Gastrocnemius medialis (tissue), 4 donors: ENCODE data around the gene TPCN1. TPM values are rescaled to one million over a fixed set of nuclear protein-coding genes. Genes with fewer than 3 reads are reported as not detected.

Experiments used
- ATAC-seq, 2 donors: fragments of 150-250 bp; one replicate each; pipeline ENCODE4 v1.9.1; 2016
- DNase-seq, 2 donors: peaks; one replicate each; pipeline ENCODE4 v3.0.0-alpha.2; 2019
- H3K27ac ChIP-seq, 4 donors: fragments of 200-600 bp; sonication (generic); 1 replicate in 1 of 4; 2 replicates in 3 of 4; pipeline ENCODE4 v1.5.1; 2016 to 2018; ENCODE audit warnings: mild to moderate bottlenecking in 2 of 4, moderate library complexity in 1 of 4
- H3K27me3 ChIP-seq, 3 donors: fragments of 200-600 bp; sonication (generic) in 2 of 3; 1 replicate in 1 of 3; 2 replicates in 2 of 3; pipeline versions ENCODE4 v1.5.1 to v1.6.0; 2016 to 2019; ENCODE audit warnings: mild to moderate bottlenecking in 1 of 3, moderate library complexity in 1 of 3
- H3K36me3 ChIP-seq, 2 donors: fragments of 200-600 bp; sonication (generic) in 1 of 2; one replicate each; pipeline ENCODE4 v1.5.1; 2017 to 2018
- H3K4me1 ChIP-seq, 2 donors: fragments of 200-600 bp; sonication (generic) in 1 of 2; one replicate each; pipeline ENCODE4 v1.5.1; 2016 to 2017; ENCODE audit warnings: mild to moderate bottlenecking in 2 of 2
- H3K4me3 ChIP-seq, 4 donors: fragments of 200-600 bp; sonication (generic) in 3 of 4; 1 replicate in 1 of 4; 2 replicates in 3 of 4; pipeline ENCODE4 v1.5.1; 2016 to 2019; ENCODE audit warnings: mild to moderate bottlenecking in 2 of 4
- H3K9me3 ChIP-seq, 3 donors: fragments of 200-600 bp; sonication (generic) in 2 of 3; 1 replicate in 1 of 3; 2 replicates in 2 of 3; pipeline ENCODE4 v1.5.1; 2016 to 2019
- POLR2A ChIP-seq, 2 donors: fragments of 450-650 bp; IDR thresholded peaks; one replicate each; pipeline ENCODE4 v1.6.1; 2017; ENCODE audit warnings: antibody characterized with exemption in 2 of 2, mild to moderate bottlenecking in 2 of 2, moderate library complexity in 2 of 2
- in situ Hi-C, 4 donors: fragments of 200-750 bp; cut with MboI; loops; one replicate each; pipeline versions ENCODE4 v1.15.0 to v1.8.0; 2017; ENCODE audit warnings: low sequenced_read_pairs in 4 of 4
- intact Hi-C: fragments of 100-400 bp; cut with DNase I; formaldehyde crosslinking; loops from one replicate; pipeline ENCODE4 v1.15.1; 2023; ENCODE audit warnings: low total_unique reads
- total RNA-seq, 4 donors: library from RNA; depleted of rRNA; stranded (reverse); fragments of >200 nt; gene quantifications; one replicate each; pipeline versions ENCODE4 v1.1.0 to v1.2.3, GENCODE V29; 2016
- TF ChIP-seq, protein P1 (sequence below), 5 experiments: fragments of 450-650 bp in 3 of 5; fragments of 200-600 bp in 2 of 5; sonication (generic) in 2 of 5; IDR thresholded peaks in 4 of 5; conservative IDR thresholded peaks in 1 of 5; 1 replicate in 4 of 5; 2 replicates in 1 of 5; pipeline ENCODE4 v1.5.1; 2016 to 2019; ENCODE audit warnings: antibody characterized with exemption in 5 of 5, mild to moderate bottlenecking in 3 of 5, moderate library complexity in 3 of 5

Gene TPCN1
- total RNA-seq, 4 donors from 2014 or later: 21.4 to 27.0 (median 25.4) TPM

DNA sequence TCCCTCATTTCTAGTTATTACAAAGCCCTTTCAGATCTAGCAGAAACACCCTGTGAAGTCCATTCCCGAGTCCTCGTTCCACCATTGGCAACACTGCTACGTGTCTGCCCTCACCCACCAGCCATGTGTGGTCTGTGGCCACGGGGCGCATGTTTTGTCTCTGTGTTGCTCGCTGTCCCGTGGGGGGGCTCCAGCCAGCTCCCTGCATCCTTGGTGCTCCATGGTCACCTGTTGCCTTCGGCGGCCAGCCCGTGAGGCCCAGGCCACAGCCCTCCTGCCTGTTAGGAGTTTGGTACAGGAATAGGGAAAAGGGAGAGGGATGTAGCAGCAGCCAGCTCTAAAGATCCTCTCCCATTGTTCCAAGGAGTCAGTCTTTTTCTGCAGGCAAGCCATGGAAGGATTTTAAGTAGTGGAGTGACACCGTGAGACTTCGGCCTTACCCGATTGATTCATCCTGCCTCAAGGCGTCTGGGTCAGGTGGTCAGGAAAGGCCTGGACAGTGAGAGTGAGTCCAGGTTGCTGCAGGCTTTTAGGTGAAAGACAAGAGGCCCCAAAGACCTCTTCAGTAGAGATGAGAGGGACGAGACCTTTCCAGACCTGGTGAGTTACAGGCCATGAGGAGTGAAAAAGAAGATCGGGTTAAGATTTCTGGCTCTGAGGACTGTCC, 30.3 kb downstream of the TPCN1 start:
- Histone ChIP-seq H3K4me1 (peaks cover 30 to 49% of the 10 kb centered on the region in 2 donors), H3K27me3 (no peaks in the 10 kb centered on the region), H3K9me3 (no peaks in the 10 kb centered on the region), H3K4me3 (no peak overlapping the region), H3K27ac (peak overlapping the region; percentile 92 to 99 (median 96)), H3K36me3 (peaks cover 0 to 3% of the 10 kb centered on the region in 2 donors)
- DNase-seq (no peak), ATAC-seq (no peak)
- TF ChIP-seq, protein P1, sequence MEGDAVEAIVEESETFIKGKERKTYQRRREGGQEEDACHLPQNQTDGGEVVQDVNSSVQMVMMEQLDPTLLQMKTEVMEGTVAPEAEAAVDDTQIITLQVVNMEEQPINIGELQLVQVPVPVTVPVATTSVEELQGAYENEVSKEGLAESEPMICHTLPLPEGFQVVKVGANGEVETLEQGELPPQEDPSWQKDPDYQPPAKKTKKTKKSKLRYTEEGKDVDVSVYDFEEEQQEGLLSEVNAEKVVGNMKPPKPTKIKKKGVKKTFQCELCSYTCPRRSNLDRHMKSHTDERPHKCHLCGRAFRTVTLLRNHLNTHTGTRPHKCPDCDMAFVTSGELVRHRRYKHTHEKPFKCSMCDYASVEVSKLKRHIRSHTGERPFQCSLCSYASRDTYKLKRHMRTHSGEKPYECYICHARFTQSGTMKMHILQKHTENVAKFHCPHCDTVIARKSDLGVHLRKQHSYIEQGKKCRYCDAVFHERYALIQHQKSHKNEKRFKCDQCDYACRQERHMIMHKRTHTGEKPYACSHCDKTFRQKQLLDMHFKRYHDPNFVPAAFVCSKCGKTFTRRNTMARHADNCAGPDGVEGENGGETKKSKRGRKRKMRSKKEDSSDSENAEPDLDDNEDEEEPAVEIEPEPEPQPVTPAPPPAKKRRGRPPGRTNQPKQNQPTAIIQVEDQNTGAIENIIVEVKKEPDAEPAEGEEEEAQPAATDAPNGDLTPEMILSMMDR (IDR thresholded peaks at IDR 0.05 in 4 of 5, conservative IDR thresholded peaks at IDR 0.05 in 1 of 5): no peak
- TF ChIP-seq POLR2A (IDR thresholded peaks at IDR 0.05): no peak
- in situ Hi-C loops: no loop called here
- intact Hi-C loops: no loop called here

DNA sequence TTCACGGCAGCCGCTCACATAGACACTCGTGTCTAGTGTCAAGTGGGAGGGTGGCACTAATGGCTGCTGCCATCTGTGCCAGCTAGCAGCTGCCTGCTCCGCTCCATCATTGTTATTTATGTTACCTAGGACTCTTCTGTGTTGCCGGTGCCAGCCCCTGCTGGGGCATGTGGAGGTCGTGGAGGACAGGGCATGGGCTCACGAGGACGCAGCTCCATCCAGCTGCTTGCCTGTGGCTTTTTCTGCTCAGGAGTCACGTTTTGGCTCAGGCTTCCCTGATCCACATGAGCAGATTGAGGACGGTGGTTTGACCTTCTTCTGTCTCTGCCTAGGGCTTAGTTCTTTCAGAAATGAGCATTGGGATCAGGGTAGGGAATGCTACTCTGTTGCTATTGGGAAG, 31.2 kb downstream of the TPCN1 start:
- H3K27ac ChIP-seq: peak overlapping the region; percentile 92 to 99 (median 96)
- intact Hi-C loops (no loop called here), in situ Hi-C loops (no loop called here)
- ATAC-seq (peak; percentile 86 to 87), DNase-seq (peak; percentile 65 to 83)
- peak in 1 of 2 donors; percentile 24 for TF ChIP-seq POLR2A (IDR thresholded peaks at IDR 0.05)
- TF ChIP-seq, protein P1 (IDR thresholded peaks at IDR 0.05 in 4 of 5, conservative IDR thresholded peaks at IDR 0.05 in 1 of 5): no peak
- peaks cover 0 to 3% of the 10 kb centered on the region in 2 donors for H3K36me3 ChIP-seq
- no peak overlapping the region for H3K4me3 ChIP-seq
- H3K27me3 ChIP-seq: no peaks in the 10 kb centered on the region
- H3K9me3 ChIP-seq: no peaks in the 10 kb centered on the region
- peaks cover 21 to 40% of the 10 kb centered on the region in 2 donors for H3K4me1 ChIP-seq

DNA sequence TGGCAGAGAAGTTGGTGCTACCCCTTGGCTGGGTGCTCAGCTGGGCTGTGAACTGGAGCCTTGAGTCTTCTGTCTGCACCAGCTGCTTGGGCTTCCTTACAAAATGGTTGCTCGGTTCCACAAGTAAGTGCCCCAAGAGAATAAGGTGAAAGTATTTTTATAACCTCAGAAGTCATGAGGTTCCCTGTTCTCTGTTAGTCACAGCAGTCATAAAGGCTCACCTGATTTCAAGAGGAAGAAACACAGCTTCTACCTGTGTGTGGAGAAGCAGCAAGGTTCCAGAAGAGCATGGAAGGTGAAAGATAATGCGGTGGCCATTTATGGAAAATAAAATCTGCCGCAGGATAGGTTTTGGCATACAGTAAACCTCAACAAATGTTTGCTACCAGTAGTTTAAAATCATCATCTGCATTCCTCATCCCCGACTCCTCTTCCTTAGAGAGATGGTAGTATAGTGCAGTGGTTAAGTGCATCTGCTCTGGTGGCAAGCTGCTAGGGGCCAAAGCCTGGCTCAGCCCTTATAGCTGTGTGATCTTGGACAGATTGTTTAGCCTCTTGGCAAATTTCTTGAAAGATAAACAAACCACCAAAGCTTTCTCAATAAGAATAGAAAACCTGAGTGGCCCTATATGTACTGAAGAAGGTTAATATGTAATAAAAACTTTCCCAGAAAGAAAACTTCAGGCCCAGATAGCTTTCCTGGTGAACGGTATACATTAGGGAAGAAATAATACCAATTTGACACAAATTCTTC, 32.4 kb downstream of the TPCN1 start:
- peak overlapping the region; percentile 92 to 99 (median 96) for H3K27ac ChIP-seq
- intact Hi-C loops (no loop called here), in situ Hi-C loops (no loop called here)
- TF ChIP-seq, protein P1 (IDR thresholded peaks at IDR 0.05 in 4 of 5, conservative IDR thresholded peaks at IDR 0.05 in 1 of 5): no peak
- no peak for TF ChIP-seq POLR2A (IDR thresholded peaks at IDR 0.05)
- peaks cover 16 to 32% of the 10 kb centered on the region in 2 donors for H3K4me1 ChIP-seq
- DNase-seq: no peak
- ATAC-seq: peak in 1 of 2 donors; percentile 4
- H3K36me3 ChIP-seq: peaks cover 0 to 3% of the 10 kb centered on the region in 2 donors
- H3K9me3 ChIP-seq: no peaks in the 10 kb centered on the region
- no peak overlapping the region for H3K4me3 ChIP-seq
- H3K27me3 ChIP-seq: no peaks in the 10 kb centered on the region

DNA sequence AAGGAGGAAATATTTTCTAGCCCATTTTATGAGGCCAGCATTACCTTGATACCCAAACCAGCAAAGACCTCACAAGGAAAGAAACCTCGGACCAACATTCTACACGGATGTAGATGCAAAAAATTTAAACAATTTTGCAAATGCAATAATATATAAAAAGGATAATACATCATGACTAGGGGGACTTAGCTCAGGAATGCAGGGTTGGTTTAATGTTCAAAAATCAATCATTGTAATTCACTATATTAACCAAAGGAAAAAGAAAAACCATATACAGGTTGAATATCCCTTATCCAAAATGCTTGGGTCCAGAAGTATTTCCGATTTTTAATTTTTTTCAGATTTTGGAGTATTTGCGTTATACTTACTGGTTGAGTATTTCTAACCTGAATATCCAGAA, 33.0 kb downstream of the TPCN1 start:
- no peaks in the 10 kb centered on the region for H3K9me3 ChIP-seq
- H3K36me3 ChIP-seq: peaks cover 0 to 3% of the 10 kb centered on the region in 2 donors
- peaks cover 22 to 32% of the 10 kb centered on the region in 2 donors for H3K4me1 ChIP-seq
- TF ChIP-seq POLR2A (IDR thresholded peaks at IDR 0.05): no peak
- TF ChIP-seq, protein P1 (IDR thresholded peaks at IDR 0.05 in 4 of 5, conservative IDR thresholded peaks at IDR 0.05 in 1 of 5): no peak
- intact Hi-C loops: no loop called here
- ATAC-seq (no peak), DNase-seq (no peak)
- H3K4me3 ChIP-seq: no peak overlapping the region
- peak overlapping the region in 3 of 4 donors; percentile 93 to 99 (median 98) for H3K27ac ChIP-seq
- in situ Hi-C loops: no loop called here
- no peaks in the 10 kb centered on the region for H3K27me3 ChIP-seq
